ENCODE measurements around the gene OR2V2.

The OR2V2 gene

DNA sequence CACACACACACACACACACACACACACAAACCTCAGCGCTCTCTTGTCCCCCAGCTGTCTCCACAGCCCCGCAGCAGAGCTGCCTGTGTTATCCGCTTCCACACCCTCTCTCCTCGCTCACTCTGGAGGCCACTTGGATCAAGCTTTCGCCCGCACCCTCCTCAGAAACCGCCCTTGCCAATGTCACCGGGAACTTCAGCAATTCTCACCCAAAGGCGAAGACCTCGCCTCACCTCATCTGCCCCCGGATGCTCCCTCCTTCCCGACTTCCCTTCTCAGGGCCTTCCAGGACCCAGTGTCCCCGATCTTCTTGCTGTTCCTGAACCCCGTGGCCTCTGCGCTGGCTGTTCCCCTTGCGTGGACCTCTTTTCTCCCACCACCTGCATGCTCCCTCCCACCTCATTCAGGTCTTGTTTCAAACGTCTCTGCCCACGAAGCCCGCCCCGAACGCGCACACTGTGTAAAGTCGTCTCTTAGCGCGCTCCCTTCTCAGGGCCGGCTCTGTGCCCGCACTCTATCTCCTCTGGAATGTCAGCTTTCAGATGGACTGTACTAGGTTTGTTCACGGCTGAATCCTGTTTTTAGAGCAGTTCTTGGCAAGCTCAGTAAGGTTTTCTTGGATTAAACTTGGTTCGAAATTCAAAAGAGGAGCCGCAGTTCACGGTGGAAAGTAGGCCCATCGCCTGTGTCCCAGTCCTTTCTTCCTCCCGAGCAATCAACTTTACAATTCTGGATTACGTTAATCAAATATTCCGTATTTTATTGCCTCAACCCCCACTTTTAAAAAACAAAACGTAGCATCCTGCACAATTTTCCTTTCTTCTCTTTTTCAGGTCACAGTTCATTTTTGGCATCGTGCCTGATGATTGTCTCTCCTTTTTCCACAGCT, 58.6 kb downstream of the OR2V2 start:
- no peak for DNase-seq (ENCODE audit: low read depth in 1 of 2, low spot score in 1 of 2)

DNA sequence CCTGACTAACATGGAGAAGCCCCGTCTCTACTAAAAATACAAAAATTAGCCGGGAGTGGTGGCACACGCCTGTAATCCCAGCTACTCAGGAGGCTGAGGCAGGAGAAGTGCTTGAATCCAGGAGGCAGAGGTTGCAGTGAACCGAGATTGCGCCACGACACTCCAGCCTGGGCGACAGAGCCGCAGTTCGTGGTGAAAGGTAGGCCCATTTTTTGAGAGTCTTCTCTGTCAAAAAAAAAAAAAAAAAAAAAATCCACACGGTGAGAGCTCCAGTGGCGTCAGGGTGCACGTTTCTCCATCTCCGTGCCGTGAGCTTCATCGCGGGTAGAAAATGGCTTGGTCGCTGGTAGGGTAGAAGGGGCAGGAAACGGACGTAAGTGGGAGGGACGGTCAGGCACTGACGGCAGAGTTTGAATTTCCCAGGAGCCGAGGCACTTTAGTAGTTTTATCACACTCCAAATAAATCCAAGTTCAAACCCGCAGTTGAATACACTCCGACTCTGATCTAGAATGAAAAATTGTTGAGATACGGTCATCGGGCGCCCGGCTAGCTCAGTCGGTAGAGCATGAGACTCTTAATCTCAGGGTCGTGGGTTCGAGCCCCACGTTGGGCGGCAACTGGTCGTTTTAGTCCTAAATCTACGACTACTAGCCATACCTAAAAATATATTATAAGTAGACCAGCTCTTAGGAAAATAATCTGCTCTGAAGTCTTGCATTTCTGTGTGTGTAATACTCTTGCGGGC, 60.0 kb downstream of the OR2V2 start:
- peak in 1 of 2 donors; percentile 61 for DNase-seq (ENCODE audit: low read depth in 1 of 2, low spot score in 1 of 2)

DNA sequence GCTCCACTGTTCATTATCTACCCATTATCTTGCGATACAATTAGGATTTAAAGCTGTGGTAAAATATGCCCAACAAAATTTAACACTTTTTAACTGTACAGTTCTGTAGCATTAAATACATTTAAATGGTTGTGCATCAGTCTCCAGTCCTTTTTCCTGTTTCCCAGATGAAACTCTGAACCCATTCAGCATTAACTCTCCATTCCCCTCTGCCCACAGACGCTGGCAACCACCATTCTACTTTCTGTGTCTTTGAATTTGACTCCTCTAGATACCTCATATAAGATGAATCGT, 60.5 kb downstream of the OR2V2 start:
- no peak for DNase-seq (ENCODE audit: low read depth in 1 of 2, low spot score in 1 of 2)
